ENCODE results near the gene CCDC32. TPM values are rescaled to one million over a fixed set of nuclear protein-coding genes. Genes with fewer than 3 reads are reported as not detected.

Gene CCDC32
- total and polyA plus RNA-seq, 2 of the 13 experiments (the other 11 are each of a cell fraction or from before 2014, with no cell fraction given) = 10.8 to 23.2 TPM

- TF ChIP-seq GMEB1 (CRISPR knock-in tag; IDR thresholded peaks at IDR 0.05; ENCODE audit: borderline replicate concordance) (peak; percentile 78), CHCHD3 (CRISPR knock-in tag; IDR thresholded peaks at IDR 0.05) (no peak), ZNF580 (CRISPR knock-in tag; IDR thresholded peaks at IDR 0.05; ENCODE audit: borderline replicate concordance, low read depth) (peak; percentile 65; the same call in 1 of the 2 replicates), ZNF333 (CRISPR knock-in tag; IDR thresholded peaks at IDR 0.05; ENCODE audit: borderline replicate concordance) (no peak), TIGD3 (CRISPR knock-in tag; IDR thresholded peaks at IDR 0.05; ENCODE audit: borderline replicate concordance) (0 out of 2 replicates have a peak, but pooled peaks have one; percentile 17), PCBP2 (optimal IDR thresholded peaks at IDR 0.05; ENCODE audit: low read depth, low read length, poor library complexity, severe bottlenecking) (no peak), RORA (CRISPR knock-in tag; IDR thresholded peaks at IDR 0.05) (no peak), PBX2 (CRISPR knock-in tag; IDR thresholded peaks at IDR 0.05) (no peak), ZNF646 (CRISPR knock-in tag; IDR thresholded peaks at IDR 0.05) (0 out of 2 replicates have a peak, but pooled peaks have one; percentile 26), ATF4 (CRISPR knock-in tag; IDR thresholded peaks at IDR 0.05) (peak in 1 of 2 experiments; percentile 99; a peak in 2 of 4 replicates), NFE2 (CRISPR knock-in tag; IDR thresholded peaks at IDR 0.05) (no peak), SIN3B (IDR thresholded peaks at IDR 0.05; ENCODE audit: low read length) (peak; percentile 98), KAT2B (IDR thresholded peaks at IDR 0.05; ENCODE audit: borderline replicate concordance, low read depth, low read length) (no peak), PAWR (CRISPR knock-in tag; IDR thresholded peaks at IDR 0.05; ENCODE audit: borderline replicate concordance) (no peak), CBFB (CRISPR knock-in tag; IDR thresholded peaks at IDR 0.05) (no peak), ZNF737 (CRISPR knock-in tag; IDR thresholded peaks at IDR 0.05; ENCODE audit: borderline replicate concordance) (no peak)
Measured at GRCh38 chr15:40593588-40594428, 29.0 kb upstream of the CCDC32 start, which contains the start of gene KNL1 (continued).
